GM19240 (cell line): ENCODE results near the gene EFCAB12.
A peak's percentile ranks its signal among the peaks of the same experiment; 100 is the strongest.

Source experiments
- DNase-seq: peaks from one replicate; pipeline ENCODE4 v3.0.0; 2011; ENCODE audit warnings: low spot score; ENCODE audit not compliant: insufficient read length

EFCAB12 gene

DNA sequence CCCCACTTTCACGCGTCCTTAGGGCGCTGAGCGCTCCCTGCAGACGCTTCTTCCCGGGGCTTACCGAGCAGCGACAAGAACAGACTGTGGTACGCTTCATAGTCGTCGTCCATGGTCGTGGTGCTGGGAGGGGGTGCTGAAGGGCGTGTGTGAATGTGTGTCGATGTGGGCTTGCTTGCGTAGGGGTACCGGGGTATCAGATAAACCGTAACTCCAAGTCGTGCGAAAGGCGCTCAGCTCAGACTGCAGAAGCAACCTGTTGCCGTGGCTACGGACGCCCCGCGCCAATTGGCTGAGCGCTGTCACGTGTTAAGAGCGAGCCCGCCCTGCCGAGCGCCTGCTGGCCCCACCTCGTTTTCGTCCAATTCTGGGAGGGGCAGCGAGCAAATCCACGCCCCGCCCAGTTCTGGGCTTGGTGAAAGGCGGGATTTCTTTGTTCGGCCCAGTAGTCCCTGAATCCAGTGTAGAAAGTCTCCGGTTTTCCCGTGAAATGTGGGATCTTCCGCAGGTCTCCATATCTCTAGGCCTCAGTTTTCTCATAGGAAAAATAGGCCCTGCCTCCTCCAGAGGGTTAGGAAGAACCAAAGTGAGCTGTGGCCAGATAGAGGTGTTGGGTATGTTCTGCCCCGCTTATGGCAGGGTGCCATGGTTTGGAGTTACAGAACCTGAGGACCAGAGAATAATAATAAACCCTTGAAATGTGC, at the start of gene EFCAB12:
Gene EFCAB12 (minus strand): TSS at position 261 of the 704 bp plus-strand sequence. CDS start 148 bp downstream, at position 113.
- peak; percentile 54 for DNase-seq

DNA sequence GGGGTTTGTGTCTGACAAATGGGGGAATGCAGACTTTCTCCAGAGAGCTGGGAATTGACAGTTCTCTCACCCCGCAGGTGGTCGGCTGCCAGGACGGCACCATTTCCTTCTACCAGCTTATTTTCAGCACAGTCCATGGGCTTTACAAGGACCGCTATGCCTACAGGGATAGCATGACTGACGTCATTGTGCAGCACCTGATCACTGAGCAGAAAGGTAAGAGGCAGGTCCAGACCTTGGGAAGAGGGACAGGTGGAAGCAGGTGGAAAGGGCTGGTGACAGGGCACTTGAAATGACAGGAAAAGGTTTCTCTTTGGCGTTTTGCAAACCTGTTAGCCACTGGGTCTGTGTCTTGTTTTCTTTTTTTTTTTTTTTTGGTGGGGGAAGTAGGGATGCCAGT, 48.1 kb upstream of the EFCAB12 start:
- DNase-seq: no peak

DNA sequence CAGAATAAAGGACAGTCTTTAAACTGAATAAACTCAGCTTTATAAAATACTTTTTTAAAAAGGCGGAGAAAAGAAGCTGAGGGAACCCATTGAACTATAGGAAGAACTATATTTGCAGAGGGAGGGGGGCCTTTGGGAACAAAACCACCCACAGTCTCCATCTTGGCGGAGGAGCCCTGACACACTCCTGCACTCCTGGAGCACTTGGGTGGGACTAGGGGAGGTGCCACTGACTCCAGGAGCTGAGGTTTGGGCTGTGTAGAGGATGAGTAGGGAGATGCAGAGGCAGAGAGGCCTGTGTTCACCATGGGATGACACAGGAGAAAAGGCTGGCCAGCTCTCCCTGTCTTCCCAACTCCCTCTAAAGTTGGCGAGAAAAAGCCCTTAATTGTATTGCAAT, 47.4 kb upstream of the EFCAB12 start:
- DNase-seq: no peak

DNA sequence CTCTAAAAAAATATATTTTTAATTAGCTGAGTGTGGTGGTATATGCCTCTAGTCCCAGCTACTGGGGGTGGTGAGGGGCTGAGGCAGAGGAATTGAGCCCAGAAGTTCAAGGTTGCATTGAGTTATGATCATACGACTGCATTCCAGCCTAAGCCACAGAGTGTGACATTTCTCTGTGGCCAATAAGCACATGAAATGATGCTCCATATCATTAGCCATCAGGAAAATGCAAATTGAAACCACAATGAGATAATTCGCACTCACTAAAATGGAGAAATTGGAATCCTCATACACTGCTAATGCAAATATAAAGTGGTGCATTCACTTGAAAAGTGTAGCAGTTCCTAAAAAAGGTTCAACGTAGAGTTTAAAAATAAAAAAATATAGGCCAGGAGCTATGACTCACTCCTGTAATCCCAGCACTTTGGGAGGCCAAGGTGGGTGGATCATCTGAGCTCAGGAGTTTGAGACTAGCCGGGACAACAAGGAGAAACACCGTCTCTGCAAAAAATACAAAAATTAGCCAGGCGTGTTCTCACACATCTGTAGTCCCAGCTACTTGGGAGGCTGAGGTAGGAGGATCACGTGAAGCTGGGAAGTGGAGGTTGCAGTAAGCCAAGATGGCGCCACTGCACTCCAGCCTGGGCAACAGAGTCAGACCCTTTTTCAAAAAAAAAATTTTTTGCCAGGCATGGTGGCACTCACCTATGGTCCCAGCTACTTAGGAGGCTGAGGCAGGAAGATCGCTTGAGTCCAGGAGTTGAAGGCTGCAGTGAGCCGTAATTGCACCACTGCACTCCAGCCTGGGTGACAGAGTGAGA, 46.8 kb upstream of the EFCAB12 start:
- no peak for DNase-seq

DNA sequence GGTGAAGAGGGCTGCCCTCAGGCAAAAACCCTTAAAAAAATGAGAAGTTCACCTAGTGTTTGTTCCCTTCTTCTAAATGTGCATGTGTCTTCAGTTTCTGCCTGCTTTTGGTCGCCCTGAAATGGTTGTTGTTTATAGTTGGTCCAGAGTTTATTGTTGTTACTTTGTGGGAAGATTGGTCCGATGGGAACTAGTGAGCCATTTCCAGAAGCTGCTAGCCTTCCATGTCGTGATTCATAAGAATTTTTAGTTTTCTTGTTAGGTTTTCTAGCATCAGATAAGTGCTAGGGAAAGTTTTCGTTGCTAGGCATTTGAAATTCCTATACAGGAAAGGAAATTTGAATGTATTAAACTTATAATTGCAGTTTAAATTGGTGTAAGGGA, 45.3 kb upstream of the EFCAB12 start:
- no peak for DNase-seq

DNA sequence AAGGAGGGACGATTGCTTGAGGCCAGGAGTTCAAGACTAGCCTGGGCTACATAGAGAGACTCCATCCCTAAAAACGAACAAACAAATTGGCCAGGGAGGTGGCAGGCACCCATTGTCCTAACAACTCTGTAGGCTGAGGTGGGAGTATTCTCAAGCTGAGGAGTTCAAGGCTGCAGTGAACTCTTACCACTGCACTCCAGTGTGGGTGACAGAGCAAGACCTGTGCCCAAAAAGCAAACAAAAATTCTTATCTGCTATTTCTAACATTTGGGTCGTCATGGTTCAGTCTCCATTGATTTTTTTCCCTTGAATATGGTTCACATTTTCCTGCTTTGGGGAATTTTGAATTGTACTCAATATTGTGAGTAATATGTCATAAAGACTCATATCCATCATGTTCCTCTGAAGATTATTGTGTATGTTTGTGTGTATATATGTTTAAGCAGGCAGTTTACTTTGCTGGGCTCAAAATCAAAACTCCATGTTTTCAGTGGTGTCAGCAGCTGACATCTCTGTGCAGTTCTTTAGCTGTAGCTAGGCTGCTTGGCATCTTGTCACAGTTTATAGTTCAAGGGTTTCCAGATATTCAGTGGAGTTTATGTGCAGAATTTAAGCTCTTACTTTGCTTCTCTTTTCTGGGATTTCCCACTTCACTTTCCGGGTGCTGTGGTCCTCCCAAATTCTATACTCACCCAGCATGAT, 44.8 kb upstream of the EFCAB12 start:
- DNase-seq: no peak

DNA sequence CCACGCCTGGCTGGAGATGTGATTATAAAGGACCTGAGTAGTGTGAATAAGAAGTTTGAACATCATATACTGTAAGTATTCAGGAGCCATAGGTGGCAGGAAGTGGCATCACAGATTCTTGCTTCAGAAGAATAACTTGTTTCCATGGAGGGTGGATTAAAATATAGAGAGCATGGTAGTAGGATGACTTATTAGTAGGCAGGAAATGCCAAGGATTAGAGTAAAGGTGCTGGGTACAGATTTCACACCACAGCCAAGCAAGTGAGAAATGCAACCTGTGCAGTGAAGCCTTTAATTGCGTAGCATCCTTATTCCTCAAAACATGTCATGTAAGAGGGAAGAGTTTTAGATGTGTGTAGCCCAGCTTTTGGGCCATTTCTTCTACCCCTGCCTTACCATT, 42.4 kb upstream of the EFCAB12 start:
- DNase-seq: no peak

DNA sequence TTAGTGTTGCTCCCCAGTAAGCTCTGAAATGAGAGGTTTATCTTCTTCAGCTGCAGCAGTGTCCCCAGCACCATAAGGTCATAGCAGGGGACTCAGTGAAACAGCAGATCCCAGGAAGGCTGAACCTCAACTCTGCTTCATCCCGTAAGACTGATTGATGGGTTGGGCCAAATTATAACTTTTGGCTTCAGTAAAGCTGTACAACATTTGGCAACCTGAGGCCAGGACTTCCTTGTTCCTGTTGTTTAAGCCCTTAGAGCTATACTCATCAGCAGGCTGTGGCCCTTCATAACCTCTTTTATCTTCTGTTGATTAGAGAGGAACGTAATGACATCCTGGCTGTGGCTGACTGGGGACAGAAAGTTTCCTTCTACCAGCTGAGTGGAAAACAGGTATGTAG, 40.6 kb upstream of the EFCAB12 start:
- no peak for DNase-seq

DNA sequence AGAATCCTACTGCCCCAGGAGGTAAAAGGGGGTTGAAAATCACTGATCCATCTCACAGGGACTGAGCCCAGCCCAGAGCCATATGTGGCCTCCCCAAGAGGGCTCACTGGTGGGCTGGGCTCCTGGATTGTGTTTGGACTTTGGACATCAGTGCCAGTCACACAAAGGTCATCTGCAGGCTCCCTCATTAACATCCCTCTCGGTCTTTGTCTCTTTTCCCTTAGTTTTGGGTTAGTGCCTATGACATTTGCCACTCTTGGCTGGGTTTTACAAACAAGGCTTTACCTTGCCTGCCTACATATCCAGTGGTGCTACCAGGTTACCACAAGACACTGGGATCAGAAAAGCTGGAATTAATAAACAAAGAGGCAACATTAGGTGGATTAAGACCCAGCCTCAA, 39.5 kb upstream of the EFCAB12 start:
- no peak for DNase-seq

DNA sequence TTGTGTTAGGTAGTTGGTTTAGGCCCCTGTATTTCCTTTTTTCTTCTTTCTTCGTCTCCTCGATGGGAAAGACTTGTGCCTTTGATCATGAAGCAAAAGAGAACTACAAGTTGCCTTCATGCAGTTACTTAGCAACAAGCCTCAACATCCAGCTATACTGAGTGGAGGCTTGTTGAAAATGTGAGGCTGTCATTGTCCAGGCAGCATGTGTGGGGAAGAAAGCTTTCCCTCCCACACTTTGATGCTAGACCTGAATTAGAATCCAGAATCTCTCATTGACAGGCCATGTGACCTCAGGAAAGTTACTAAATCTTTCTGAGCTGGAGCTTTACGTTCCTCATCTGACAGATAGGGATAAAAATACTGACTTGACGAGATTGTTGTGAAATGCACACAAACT, 35.3 kb upstream of the EFCAB12 start:
- no peak for DNase-seq

DNA sequence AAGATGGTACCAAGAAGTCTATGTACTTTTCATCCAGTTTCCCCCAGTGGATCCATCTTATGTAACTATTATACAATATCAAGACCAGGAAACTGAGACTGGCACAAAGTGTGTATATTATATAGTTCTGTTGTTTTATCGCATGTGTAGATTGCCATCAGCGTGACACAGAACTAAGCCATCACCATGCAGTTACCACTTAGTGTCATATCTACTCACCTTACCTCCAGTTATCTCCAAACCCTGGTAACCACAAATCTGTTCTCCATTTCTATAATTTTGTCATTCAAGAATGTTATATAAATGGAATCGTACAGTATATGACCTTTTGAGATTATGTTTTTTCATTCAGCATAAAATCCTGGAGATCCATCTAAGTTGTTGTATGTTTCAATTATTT, 34.7 kb upstream of the EFCAB12 start:
- DNase-seq: no peak

DNA sequence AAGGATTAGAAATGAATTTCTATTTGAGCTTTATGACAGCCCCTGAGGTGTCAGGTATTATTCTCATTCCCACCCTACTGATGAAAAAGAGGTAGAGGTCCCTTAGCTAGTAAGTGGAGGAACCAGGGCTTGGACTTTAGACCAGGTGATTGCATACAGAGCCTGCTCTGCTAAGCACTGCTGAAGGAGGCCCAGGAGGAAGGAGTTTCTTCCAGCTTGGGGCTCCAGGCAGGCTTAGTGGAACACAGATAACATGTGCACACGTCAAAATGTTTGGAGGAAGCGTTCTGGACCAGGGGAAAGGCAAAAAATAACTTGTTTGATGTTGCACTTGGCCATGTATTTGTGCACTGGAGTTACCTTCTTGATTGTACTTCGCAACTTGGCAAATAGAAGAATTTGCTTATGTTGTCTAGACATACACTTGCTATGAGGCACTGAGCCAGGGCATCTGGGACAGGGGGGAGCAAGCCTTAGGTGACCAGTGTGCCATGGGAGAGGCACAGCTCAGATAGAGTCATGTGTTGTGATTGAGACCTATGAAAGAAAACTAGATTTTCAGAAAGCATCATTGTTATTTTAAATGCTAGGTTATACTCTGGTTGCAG, 34.0 kb upstream of the EFCAB12 start:
- DNase-seq: no peak

DNA sequence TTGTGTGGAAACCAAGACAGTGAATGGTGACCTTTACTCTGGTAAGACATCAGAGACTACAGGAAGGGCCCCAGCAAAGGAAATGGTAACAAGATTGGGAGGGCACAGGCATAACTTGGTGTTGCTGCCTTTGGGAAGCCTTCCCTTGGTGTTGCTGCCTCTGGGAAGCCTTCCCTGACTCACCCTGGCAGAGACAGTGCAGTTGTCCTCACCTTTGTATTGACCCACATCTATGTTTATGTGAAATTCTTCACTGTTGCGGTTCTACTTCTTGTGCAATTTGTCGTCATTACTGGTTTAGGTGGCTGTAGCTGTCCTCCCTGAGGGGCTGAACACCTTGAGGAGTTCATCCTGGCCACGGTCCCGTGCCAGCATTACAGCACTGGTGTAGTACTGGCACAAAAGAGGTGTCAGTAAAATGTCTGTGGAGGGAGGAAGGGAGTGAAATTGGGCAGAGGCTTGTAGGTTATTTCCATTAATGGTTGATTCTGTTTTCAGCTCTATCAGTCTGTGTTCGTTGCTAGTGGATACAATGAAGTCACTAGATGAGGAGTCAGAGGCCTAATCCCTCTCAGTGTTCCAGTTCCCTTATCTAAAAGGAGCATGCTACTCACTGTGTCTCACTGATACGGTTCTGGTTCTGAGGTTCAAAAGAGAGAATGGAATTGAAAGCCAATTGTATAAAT, 33.2 kb upstream of the EFCAB12 start:
- no peak for DNase-seq

DNA sequence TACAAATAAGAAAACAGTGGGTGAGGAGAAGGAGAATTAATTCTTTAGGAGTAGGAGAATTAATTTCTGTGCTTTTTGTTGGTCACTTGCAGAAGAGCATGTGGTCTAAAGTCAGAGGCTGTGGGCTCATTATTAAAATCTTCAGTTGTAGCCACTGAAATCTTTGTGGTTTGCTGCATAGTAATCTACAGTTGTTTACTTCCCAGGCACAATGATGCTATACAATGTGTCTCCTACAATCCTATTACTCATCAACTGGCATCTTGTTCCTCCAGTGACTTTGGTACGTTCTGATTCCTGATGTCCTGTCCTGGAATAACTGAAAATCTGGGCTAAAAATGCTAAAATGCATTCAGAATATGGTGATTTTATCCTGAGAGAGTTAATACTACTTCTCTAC, 32.6 kb upstream of the EFCAB12 start:
- no peak for DNase-seq

DNA sequence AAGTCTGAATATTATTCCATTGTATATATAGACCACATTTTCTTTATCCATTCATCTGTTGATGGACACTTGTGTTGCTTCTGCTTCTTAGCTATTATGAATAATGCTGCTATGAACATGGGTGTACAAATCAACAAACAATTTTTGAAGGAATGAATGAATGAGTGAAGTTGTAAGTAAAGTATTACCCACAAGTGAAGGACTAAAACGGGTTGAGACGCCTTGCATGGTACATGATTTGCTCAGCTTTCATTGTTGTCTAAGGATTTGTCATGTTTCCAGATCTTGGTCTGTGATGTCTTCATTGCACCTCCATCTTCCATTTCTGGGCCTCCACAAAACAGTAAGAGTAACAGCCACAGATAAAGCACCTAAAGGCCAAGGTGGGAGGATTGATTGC, 32.1 kb upstream of the EFCAB12 start:
- DNase-seq: no peak

DNA sequence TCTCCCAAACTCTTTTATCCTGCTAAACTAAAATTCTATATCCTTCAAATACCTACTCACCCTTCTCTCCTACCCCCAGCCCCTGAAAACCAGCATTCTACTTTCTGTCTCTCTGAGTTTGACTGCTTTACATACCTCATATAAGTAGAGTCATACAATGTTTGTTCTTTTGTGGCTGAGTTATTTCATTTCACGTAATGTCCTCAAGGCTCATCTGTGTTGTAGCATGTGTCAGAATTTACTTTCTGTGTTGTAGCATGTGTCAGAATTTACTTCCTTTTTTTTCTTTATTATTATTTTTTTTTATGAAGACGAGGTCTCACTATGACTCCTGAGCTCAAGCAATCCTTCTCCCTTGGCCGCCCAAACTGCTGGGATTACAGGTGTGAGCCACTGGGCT, 31.7 kb upstream of the EFCAB12 start:
- DNase-seq: no peak

DNA sequence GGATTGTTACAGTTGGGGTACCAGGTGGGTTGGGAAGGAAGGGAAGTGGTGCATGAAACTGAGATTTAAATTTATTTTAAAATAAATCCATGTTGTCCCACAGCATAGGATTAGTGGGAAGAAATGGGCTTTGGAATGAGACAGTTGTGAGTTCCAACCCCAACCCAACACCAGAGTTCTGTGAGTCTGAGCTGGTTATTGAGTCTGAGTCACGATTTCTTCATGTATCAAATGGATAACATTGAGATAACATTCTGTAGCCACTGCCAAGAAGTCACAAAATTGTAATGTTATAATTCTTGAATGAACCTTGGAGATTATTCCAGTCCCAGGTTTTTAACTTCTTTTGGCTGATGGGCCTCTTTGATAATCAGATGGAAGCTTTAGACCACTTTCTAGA, 25.3 kb upstream of the EFCAB12 start:
- no peak for DNase-seq

DNA sequence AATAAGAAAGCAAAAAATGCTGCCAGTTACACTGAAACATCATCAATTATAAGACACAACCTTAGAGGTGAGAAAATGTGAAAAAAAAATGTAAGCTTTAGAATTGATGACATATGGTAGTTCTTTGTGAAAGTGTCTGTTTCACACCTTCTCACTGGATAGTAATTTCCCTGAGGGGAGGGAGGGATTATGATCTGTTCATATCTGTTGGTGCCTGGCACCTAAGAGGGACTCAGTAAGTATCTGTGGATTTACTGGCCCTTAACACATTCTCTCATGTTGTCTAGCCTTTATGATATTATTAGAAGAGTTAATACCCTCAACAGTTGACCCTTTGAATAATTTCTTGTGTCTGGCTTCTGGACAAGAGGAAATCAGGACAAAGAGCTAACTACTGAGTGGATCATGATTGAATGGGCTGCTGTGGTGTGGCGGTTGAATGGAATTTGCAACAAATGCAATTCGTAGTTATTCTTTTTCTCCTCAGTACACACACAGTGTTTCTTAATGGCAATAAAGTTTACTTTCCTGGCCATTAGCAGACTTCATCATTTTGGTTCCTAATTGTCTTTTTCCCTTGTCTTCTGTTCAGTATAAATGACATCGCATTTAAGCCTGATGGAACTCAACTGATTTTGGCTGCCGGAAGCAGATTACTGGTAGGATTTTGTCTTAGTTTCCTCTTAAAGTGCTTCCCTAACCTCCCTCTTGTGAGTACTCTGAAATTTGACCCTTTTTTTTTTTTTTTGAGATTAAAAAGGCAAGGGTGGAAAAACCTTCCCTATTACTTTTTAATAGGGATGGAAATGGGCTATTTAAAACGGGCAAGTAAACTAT, 21.1 kb upstream of the EFCAB12 start:
- no peak for DNase-seq

DNA sequence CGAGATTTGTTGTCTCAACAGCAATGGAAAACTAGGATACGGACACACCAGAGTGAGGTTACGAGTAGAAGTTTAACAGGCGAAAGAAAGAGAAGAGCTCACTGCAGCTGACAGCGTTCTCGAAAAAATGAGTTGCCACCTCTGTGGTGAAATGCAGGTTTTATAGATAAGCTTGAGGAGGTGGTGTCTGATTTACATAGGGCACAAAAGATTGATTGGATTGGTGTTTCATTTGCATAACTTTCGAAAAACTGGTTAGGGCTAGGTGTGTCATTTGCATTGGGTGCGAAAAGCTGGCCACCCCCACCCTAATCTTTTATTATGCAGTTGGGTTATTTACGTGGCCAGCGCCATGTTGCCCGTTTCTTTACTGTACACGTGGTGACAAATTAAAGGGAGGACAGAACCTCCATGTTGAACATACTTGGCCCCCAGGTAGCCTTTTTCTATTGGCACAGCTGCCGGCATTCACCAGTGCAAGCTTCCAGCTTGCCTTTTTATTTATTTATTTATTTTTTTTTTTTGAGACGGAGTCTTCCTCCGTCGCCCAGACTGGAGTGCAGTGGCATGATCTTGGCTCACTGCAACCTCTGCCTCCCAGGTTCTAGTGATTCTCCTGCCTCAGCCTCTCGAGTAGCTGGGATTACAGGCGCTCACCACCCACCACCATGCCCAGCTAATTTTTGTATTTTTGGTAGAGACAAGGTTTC, 19.9 kb upstream of the EFCAB12 start:
- no peak for DNase-seq

DNA sequence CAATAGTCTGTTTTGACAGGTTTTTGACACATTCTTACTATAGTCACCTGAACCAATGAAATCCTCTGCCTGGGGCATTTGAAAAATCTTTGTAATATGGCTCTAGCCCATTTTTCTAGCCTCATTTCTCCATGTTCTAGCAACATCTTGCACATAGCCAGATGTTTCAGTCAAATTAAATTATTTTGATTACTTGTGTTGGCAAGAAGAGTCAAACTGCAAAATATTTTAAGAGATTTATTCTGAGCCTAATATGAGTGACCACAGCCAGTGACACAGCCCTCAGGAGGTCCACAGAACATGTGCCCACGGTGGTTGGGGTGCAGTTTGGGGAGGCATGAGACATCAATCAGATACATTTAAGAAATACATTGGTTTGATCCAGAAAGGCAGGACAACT, 18.5 kb upstream of the EFCAB12 start:
- no peak for DNase-seq
